Colon (tissue), 2 donors: ENCODE data around the gene DOCK2.
"Not testable (repeated sequence)": the region's sequence is repeated elsewhere in the genome, so short reads cannot be mapped to it uniquely, and the experiment has no call there.

ENCODE experiments used
- FAIRE-seq: peaks from 2 replicates; lab custom pipeline; 2012; peaks lifted over from hg19 to GRCh38; lab: Jason Lieb, UNC
- donor health status: control.
- donor health status: control.

Gene DOCK2

DNA sequence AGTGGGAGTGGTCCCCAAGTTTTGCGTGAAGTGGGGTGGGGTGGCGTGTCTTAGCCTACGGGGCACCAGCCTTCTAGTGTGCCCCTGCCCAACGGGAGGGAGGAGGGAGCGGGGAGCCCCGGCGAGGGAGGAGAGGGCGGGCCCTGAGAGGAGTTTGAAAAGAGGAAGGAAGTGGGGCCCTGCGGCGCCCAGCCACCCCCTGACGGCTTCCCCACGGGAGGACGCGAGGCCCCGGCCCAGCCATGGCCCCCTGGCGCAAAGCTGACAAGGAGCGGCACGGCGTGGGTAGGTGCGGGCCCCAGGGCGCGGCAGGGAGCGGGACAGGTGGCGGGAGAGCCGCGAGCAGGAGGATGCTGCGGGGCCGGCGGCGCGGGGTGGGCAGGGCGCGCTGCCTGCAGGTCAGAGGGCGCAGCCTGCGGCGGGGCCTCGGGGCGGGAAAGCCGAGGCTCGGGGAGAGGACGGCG is at the start of gene DOCK2:
Gene DOCK2 (plus strand): TSS at position 191 of the 464 bp plus-strand sequence. CDS start 52 bp downstream, at position 243.
- FAIRE-seq, result no peak

DNA sequence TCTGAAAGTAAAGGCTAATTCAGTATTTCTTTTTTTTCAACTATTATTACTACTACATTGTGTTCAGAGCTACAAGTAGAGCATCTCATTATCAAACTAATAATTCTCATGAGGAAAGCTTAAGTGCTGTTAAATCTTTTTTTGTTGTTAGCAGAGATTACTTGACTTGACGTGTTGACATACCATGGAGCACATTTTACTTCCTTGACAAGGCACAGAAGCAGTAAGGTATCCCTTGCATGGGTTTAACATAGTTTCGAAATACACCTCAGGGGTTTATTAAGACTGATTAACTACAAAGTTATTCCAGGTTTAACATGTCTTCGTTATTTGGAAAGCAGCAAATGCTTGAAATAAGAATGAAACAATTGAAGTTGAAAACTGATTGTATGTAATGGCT is 46.5 kb upstream of the DOCK2 start:
- no peak for FAIRE-seq

DNA sequence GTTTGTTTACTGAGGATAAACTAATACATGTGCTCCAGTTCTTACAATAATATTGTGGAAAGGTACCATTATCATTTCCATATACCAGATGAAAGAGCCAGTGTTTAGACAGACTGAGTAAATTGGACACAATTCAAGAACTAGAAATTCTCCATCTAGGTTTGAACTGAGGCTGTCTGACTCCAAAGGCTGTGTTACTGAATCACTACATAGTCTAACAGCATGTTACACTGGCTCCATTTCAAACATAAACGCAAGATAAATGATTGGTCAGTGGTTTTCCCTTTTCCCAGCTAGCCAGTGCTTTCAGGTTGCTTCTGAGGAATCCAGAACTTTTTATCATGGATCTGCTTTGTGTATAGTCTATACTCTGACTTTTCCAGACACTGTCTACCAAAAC is 45.4 kb upstream of the DOCK2 start:
- no peak for FAIRE-seq

DNA sequence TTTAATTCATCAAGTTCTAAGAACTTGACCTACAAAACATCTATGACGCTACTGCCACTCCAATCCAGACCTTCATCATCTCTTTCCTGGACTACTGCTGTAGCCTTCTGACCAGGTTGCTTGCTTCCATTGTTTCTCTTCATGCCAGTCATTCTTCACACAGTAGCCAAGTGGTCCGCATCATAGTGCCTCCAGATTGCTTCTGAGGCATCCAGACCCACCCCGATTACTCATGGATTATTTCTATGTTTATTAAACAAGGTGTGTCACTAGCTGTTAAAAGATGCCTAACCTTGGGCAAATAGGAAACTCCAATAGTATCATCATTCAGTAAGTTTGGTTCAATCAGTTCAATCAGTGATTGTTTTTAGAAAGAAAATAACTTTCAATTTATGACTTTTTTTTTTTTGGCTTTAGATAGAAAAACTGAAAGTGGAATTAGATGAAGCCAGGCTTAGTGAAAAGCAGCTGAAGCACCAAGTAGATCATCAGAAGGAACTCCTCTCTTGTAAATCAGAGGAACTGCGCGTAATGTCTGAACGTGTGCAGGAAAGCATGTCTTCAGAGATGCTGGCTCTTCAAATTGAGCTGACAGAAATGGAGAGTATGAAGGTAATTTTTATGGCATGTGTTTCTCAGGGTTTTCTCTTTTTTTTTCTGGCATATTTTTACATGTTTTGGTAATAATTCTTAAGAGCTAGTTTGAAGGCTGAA is 44.0 kb upstream of the DOCK2 start:
- no peak for FAIRE-seq

DNA sequence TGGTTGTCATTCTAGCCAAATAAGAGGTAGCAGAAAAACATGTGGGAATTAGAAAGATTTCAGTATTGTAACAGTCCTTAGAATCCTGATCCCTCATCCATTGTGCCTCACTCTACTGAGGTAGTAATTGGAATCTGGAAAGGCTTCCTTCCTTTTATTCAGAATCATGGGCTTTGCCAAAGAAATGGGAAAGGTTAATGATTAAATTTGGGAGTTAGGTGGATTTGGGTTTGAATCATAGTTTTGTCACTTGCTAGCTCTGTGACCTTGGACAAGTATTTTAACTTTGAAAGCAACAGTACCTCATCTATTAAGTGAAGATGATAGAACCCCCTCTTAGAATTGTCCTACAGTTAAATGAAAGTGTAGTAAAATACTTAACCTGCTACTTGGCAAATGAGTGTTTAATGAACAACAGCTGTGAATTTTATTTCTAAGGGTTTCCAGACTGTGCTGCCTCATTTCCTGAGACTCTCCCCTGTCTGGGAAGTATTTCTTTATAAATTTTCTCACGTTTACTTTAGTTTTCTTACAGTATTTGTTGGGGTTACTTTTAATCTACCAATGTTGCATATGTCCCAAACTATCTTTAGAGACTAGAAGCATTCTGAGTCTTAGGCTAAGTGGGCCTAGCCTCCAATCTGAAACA is 41.8 kb upstream of the DOCK2 start:
- no peak for FAIRE-seq

DNA sequence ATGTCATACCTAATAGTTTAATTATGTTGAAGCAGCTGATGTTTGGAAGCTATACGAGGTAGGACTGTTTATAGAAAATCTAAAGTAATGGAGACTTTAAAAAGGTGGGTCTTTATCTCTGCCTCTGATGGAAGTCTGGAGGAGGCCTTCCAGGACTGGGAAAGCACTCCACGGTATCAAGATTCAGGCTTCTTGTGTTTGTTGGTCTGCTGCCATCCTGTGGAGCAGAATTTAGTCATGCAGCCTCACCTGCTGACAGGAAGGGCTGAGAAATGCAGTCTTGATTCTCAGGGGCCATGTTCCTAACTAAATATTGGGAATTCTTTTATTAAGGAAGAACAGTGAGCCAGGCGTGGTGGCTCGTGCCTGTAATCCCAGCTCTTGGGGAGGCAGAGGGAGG is 37.6 kb upstream of the DOCK2 start:
- no peak for FAIRE-seq

DNA sequence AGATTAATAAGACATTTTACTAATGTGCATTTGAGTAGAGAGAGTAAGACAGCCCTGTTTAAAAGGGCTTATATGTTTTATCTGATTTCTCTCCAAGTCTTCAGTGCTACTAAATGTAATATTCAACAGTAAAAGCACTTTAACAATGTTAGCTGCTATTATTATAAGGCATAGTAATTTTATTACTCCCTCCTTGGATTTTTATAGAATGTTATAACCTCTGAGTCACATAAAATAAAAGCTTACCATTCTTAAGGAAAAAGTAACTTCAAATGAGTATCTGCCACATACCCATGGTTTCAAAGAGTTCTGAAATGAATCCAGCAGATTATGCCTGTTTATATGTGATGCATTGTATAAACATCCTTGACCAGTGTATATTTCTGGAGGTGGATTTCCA is 34.5 kb upstream of the DOCK2 start:
- FAIRE-seq, result no peak

DNA sequence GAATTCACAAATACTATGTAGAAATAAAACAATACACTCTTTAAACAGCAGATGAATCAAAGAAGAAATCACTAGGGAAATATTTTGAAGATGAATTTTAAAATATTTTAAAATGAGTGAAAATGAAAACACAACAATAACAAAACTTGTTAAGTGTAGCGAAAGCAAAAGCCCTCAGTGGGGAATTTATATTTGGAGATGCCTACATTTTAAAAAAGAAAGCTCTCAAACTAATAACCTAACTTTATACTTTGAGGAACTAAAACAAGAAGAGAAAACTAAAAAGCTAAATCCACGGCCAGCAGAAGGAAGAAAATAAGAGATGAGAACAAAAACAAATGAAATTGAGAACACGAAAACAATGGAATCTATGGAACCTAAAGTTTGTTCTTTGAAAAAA is 30.8 kb upstream of the DOCK2 start:
- FAIRE-seq, result no peak

DNA sequence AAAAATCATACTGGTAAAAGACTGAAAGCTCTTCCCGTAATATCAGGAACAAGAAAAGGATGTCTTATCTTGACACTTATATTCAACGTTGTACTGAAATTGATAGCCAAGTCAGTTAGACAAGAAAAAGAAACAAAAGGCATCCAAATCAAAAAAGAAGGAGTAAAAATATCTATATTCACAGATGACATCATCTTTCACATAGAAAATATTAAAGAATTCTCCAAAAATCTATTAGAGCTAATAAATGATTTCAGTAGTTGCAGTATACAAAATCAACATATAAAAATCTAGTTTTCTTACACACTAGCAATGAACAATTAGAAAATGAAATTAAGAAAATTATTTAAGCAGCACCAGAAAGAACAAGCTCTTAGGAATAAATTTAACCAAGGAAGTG is 29.2 kb upstream of the DOCK2 start:
- FAIRE-seq, result no peak

DNA sequence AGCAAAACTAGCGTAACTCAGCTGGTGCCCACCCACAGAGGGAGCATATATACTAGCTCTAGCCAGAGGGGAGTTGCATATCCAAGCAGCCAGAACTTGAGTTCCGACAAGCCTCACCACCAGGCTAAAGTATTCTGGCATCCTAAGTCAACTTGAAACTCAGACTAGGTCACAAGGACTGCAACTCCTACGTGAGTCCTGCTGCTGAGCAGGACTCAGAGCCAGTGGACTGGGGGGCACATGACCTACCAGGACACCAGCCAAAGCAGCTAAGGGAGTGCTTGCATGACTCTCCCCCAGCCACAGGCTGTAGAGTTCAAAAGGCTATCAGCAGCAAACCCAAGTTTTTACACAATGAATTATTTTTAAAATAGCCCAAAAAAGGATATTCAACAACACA is 27.4 kb upstream of the DOCK2 start:
- FAIRE-seq, result no peak

DNA sequence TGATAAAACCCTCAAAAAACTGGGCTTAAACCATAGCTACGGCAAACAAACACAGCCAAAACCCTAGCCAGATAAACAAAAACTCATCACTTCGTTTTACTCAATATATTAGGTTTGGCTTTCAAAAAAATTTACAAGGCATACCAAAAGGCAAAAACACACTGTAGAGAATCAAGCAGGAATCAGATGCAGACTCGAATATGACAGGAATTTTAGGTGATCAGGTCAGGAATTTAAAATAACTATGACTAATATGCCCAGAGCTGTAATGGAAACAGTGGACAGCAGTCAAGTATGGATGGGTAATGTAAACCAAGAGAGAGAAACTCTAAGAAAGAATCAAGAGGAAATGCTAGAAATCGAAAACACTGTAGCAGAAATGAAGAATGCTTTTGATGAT is 26.5 kb upstream of the DOCK2 start:
- no peak for FAIRE-seq

DNA sequence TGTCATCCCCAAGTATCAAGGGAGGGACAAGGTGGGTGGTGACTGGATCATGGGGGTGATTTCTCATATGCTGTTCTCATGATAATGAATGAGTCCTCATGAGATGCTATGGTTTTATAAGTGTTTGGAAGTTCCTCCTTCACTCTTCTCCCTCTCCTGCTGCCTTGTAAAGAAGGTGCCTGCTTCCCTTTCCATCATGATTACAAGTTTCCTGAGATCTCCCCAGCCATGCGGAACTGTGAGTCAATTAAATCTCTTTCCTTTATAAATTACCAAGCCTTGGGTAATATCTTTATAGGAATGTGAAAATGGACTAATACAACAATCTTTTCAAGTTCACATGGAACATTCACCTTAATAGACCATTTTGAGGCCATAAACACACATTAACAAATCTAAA is 21.5 kb upstream of the DOCK2 start:
- no peak for FAIRE-seq

DNA sequence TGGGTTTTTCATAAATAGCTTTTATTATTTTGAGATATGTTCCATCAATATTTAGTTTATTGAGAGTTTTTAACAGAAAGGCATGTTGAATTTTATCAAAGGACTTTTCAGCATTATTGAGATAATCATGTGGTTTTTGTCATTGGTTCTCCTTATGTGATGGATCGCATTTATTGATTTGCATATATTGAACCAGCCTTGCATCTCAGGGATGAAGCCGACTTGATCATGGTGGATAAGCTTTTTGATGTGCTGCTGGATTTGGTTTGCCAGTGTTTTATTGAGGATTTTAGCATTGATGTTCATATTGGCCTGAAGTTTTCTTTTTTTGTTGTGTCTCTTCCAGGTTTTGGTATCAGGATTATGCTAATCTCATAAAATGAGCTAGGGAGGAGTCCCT is 12.8 kb upstream of the DOCK2 start:
- not testable (repeated sequence) for FAIRE-seq

DNA sequence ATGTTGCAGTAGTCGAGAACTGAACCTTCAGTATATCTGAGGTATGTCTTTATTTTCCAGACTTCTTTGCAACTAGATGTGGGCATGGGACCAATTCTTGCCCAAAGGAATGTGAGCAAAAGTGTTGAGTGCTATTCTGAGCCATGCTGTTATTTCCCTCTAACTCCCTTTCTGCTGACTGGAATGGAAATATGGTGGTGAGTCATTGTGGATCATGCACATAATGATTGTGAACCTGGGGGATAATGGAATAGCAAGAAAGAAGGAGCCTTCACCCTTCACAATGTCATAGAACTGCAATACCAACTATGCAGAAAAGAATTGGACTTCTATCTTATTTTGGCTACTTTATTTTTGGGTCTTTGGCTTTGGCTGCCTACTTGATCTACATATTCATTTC is 10.3 kb upstream of the DOCK2 start:
- FAIRE-seq, result no peak

DNA sequence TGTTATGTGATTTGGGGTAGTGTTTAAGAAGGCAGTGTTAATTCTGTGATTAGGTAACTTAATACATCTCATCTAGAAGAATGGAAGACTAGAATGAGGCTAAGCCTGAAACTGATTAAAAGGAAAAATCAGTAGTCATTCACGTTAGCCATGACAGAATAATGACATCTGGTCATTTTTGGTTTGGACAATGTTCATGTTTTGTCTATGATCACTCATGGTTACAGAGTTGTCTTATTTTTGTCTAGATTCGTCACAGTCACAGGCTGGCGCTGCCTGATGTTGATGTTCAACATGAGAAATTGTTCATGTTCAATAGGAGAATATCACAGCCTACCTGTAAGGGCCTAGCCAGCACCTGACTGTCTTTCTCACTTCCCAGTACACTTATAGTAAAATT is 9.5 kb upstream of the DOCK2 start:
- no peak for FAIRE-seq

DNA sequence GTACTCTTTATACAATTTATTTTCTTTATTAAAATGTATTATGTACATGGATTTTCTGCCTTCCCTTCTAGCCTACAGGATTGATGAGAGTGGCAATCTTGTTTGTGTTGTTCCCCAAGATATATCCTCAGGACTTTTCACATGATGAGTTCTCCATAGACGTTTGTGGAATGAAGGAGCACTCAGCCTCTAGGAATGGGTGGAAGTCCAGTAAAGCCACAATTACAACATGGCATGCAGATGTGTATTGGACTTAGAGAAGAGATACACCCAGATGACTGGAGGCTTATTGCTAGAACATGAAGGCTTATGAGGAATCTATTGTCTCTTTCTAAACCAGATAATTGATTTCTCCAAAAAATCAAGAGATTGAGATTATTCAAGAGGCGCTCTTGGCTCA is 8.2 kb upstream of the DOCK2 start:
- no peak for FAIRE-seq

DNA sequence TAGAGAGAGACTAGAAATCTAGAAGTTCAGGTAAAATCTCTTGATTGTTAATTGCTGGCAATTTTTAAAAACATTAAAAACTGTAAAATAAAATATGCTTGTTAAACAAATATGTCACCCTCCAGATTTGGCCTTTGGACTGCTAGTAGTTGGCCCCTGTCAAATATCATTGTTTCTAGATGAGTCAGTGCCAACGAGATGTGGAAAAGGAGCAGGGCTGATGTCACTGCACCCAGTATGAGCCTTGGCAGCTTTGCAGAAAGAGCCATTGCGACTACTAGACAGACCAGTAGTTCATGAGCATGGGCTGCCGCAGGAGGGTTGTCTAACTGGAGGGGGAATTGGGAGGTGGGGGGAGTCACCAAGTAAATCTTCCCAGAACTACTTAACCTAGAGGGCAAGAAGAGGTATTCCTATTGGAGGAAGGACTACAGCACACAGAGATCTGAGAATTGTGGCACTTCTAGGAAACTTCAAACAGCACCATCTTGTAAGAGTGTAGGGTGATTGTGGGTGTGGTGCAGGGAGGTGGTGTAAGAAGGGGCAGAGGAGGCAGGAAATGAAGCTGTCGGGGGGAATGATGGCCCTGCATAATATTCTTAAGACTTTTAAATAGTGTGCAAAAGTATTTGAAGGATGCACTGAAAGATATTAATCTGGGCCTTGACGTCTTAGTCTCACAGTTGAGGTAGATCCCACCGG is 7.1 kb upstream of the DOCK2 start:
- no peak for FAIRE-seq

DNA sequence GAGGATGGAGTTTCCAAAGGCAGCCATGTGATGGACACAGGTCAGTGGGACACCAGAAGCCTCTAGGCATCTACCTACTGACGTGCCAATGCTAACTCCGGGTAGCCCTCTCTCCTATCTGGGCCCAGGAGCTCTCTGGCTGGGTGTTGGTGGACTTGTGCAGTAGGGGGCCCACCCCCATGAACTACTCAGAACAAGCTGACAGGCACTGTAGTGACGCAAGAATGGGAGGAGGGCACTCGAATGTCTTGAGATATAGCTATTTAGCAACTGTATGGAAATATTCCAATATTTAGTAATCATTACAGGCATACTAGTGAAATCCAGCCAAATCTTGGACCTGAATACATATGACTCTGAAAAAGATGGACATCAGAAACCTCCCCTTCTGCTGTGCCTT is 5.7 kb upstream of the DOCK2 start:
- no peak for FAIRE-seq

DNA sequence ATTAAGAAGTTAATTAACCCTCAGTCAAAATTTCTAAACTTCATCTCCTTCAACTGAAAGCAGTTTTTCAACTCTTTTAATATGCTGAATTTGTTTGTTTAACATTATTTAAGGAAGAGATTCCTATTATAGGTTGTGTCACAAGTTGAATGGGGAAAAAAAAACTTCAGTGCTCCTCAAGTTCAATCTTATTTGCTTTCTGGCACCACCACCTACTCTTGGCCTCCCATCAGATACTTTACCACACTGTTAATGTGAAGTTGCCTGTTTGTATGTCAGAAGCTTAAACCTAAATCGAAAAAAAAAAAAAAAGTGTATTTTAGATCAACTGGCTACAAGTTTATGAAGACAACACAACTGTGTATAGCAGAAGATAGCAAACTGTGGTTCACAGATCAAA is 4.1 kb upstream of the DOCK2 start:
- FAIRE-seq, result no peak

DNA sequence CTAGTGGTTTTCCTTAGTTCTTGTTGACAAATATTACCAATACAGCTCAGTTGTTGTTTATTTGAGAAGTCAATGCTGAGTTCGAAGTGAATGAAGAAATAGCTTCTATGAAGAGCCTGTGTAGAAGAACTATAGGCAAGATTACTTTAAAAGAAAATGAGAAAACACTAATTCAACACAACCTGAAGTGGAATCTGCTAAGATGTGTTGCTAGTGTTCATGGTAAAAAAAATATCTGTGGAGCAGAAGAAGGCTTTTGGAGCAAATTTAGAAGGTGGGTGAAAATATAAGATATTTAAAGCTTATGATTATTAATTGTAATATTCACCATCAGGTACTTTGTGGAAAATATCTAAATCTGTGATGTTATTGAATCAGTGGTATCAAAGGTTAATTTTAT is 2.5 kb upstream of the DOCK2 start:
- FAIRE-seq, result no peak

DNA sequence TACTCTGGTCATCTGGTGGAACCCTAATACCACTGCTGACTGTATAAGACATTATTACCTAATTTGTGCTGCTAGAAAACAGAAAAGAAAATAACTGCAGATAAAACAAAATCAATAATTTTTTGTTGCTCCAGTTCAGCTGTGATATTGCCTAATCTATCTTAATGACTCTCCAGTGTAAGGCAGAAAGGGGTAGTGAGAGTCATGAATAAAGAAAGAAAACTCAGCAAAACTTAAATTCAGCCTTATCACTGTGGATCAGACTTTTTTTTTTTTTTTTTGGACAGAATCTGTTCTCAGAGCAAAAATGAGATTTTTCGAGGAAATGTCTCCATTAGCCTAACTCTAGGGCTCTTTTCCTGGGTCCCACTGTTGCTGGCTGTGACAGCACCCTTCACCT is 1.1 kb upstream of the DOCK2 start:
- no peak for FAIRE-seq

DNA sequence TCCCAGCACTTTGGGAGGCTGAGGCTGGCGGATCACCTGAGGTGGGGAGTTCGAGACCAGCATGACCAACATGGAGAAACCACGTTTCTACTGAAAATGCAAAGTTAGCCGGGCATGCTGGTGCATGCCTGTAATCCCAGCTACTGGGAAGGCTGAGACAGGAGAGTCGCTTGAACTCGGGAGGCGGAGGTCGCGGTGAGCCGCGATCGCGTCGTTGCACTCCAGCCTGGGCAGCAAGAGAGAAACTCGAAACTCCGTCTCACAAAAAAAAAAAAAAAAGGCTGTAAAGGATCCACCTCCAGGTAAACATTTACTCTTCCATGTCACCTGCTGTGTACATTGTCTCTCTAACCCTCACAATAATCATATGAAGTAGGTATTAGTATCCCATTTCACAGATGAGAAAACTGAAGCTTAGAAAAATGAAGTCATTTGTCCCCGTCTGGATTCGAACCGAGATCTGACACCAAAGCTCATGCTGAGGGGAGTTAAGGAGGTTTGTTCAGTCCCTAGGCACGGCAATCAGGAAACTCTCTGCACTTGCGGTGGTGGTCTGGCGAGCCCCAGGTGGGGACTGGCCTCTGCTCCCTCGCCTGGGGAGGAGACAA is 494 bp upstream of the DOCK2 start:
- FAIRE-seq, result no peak

DNA sequence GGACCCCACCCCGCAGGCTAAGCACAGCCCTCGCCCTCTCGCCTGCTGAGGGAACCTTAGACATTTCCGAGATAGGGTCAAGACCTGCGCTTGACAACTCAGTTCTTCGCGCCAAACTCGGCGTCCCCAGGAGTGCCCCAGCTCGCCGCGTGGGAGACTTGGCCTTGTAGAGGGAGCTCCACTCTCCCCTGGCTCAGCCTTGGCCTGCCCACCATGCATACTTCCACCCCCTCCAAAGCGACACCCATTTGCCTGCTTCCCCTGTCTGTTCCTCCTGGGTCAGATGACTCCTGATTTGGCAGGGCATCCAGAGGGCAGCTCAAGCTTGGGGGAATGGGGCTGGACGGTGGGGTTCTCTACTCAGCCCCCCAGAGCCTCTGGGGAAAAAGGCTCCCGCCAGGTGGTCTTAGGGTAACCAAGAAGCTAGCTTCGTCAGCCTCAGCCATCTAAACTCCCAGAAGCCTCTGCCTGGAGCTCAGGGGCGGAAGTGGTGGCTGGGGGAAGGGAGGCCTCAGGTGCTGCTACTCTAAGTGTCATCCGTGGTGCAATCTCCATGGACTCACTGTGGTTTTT is 560 bp downstream of the DOCK2 start:
- FAIRE-seq, result no peak
